ENCODE results near the gene LAIR2.

LAIR2 gene

DNA sequence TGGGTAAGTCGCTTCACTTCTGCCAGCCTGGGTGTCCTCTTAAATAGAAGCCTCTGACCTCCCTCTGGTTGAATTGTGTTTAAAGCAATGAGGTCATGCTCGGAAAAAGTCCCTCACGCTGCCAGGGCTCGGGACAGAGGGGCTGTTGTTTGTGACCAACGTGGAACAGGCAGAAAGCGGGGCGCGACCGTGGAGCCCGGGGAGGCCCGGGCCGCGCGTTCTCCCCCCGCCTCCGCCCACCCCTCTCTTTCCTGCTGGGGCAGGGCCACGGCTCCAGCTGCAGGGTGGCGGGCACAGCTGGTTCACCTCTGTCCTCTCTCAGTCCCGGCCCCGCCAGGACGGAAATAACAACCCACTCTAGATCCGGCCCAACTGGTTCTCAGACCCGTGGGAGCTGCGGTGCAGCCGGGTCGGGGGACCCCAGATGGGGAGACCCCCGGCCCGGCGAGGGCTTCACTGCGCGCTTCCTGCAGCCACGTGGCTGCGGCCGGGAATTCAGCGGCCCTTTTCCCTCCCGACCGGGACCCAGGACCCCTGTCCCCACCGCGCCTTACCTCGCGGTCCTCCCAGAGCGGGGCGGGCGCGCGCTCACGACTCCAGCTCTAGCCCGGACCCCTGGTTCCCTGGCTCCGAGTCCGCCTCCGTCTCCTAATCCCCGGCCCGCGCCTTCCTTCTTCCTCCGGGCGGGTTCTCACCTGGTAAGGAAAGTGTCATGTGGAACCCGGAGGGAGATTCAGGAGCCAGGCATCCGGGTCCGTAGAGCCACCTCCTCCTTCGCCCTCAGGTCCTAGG is 31.4 kb upstream of the LAIR2 start:
- TF ChIP-seq FOXP2 (optimal IDR thresholded peaks at IDR 0.05; ENCODE audit: control extremely low read depth, extremely low read length, insufficient read depth) (no peak), EZH2 (IDR thresholded peaks at IDR 0.05) (no peak), POLR2AphosphoS5 (IDR thresholded peaks at IDR 0.05; ENCODE audit: borderline replicate concordance, low read depth, low read length) (no peak)

GRCh38 chr19:54473071-54473891 is 29.4 kb upstream of the LAIR2 start, which contains the start of gene CDC42EP5:
CDC42EP5 (minus strand) TSS chr19:54473296; CDS start chr19:54465547, 7,749 bp downstream.
- Histone ChIP-seq H3K27ac (peak within 1 kb of the TSS; percentile 93), H3K36me3 (ENCODE audit: insufficient read depth, low read length) (no peaks in the 10 kb centered on the region), H3K9me3 (ENCODE audit: low read depth, low read length) (no peaks in the 10 kb centered on the region), H3K4me3 (peak within 1 kb of the TSS; percentile 76), H3K9ac (ENCODE audit: insufficient read length) (peak within 1 kb of the TSS; percentile 49)
- DNase-seq (ENCODE audit: low read depth, low spot score) = peak; percentile 79
- TF ChIP-seq FOXP2 (optimal IDR thresholded peaks at IDR 0.05; ENCODE audit: control extremely low read depth, extremely low read length, insufficient read depth) (no peak), POLR2AphosphoS5 (IDR thresholded peaks at IDR 0.05; ENCODE audit: borderline replicate concordance, low read depth, low read length) (peak; percentile 46; the same call in 1 of the 2 replicates)

More for the DNA sequence above, 31.4 kb upstream of the LAIR2 start:
- DNase-seq (ENCODE audit: low read depth, low spot score) = no peak
- H3K9me3 ChIP-seq (ENCODE audit: low read depth, low read length) = no peaks in the 10 kb centered on the region
- H3K27ac ChIP-seq = no peak overlapping the region
- H3K9ac ChIP-seq (ENCODE audit: insufficient read length) = peak overlapping the region; percentile 75
- H3K36me3 ChIP-seq (ENCODE audit: insufficient read depth, low read length) = no peaks in the 10 kb centered on the region
- H3K4me3 ChIP-seq = peak overlapping the region; percentile 71

- TF ChIP-seq POLR2AphosphoS5 (IDR thresholded peaks at IDR 0.05; ENCODE audit: borderline replicate concordance, low read depth, low read length) (no peak), FOXP2 (optimal IDR thresholded peaks at IDR 0.05; ENCODE audit: control extremely low read depth, extremely low read length, insufficient read depth) (no peak), EZH2 (IDR thresholded peaks at IDR 0.05) (no peak)
- peak overlapping the region; percentile 93 for H3K27ac ChIP-seq
- no peaks in the 10 kb centered on the region for H3K9me3 ChIP-seq (ENCODE audit: low read depth, low read length)
- no peaks in the 10 kb centered on the region for H3K36me3 ChIP-seq (ENCODE audit: insufficient read depth, low read length)
- no peak for DNase-seq (ENCODE audit: low read depth, low spot score)
- H3K4me3 ChIP-seq = peak overlapping the region; percentile 76
- H3K9ac ChIP-seq (ENCODE audit: insufficient read length) = peak overlapping the region; percentile 32
Observed at GRCh38 chr19:54473892-54474372, 28.7 kb upstream of the LAIR2 start.

DNA sequence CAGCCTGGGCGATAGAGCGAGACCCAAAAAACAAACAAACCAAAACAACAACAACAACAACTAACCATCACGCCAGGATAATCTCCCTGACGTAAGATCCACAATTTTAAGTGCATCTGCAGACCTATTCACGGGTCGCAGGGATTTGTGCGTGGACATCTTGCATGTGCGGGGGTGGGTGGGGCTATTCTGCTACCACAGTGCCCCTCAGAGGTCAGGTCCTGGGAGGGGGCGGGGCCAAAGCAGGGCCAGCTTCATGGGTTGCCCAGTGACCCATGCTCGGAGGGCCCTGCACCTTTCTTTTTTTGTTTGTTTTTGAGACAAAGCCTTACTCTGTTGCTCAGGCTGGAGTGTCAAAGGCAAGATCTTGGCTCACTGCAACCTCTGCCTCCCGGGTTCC is 26.9 kb upstream of the LAIR2 start:
- H3K27ac ChIP-seq = no peak overlapping the region
- H3K4me3 ChIP-seq = no peak overlapping the region
- H3K36me3 ChIP-seq (ENCODE audit: insufficient read depth, low read length) = no peaks in the 10 kb centered on the region
- DNase-seq (ENCODE audit: low read depth, low spot score) = no peak
- TF ChIP-seq FOXP2 (optimal IDR thresholded peaks at IDR 0.05; ENCODE audit: control extremely low read depth, extremely low read length, insufficient read depth) (no peak), EZH2 (IDR thresholded peaks at IDR 0.05) (no peak), POLR2AphosphoS5 (IDR thresholded peaks at IDR 0.05; ENCODE audit: borderline replicate concordance, low read depth, low read length) (no peak)
- no peaks in the 10 kb centered on the region for H3K9me3 ChIP-seq (ENCODE audit: low read depth, low read length)
- H3K9ac ChIP-seq (ENCODE audit: insufficient read length) = no peak overlapping the region

GRCh38 chr19:54477650-54478049 is 25.0 kb upstream of the LAIR2 start:
- Histone ChIP-seq H3K9me3 (ENCODE audit: low read depth, low read length) (no peaks in the 10 kb centered on the region), H3K9ac (ENCODE audit: insufficient read length) (no peak overlapping the region), H3K27ac (no peak overlapping the region), H3K36me3 (ENCODE audit: insufficient read depth, low read length) (no peaks in the 10 kb centered on the region), H3K4me3 (no peak overlapping the region)
- DNase-seq (ENCODE audit: low read depth, low spot score) = no peak
- no peak for TF ChIP-seq POLR2AphosphoS5 (IDR thresholded peaks at IDR 0.05; ENCODE audit: borderline replicate concordance, low read depth, low read length)

GRCh38 chr19:54478677-54479266 is 23.9 kb upstream of the LAIR2 start:
- Histone ChIP-seq H3K27ac (no peak overlapping the region), H3K4me3 (no peak overlapping the region), H3K36me3 (ENCODE audit: insufficient read depth, low read length) (no peaks in the 10 kb centered on the region), H3K9me3 (ENCODE audit: low read depth, low read length) (no peaks in the 10 kb centered on the region), H3K9ac (ENCODE audit: insufficient read length) (no peak overlapping the region)
- TF ChIP-seq FOXP2 (optimal IDR thresholded peaks at IDR 0.05; ENCODE audit: control extremely low read depth, extremely low read length, insufficient read depth) (no peak), EZH2 (IDR thresholded peaks at IDR 0.05) (no peak), POLR2AphosphoS5 (IDR thresholded peaks at IDR 0.05; ENCODE audit: borderline replicate concordance, low read depth, low read length) (no peak)
- no peak for DNase-seq (ENCODE audit: low read depth, low spot score)

- TF ChIP-seq EZH2 (IDR thresholded peaks at IDR 0.05) = no peak
- no peak for TF ChIP-seq FOXP2 (optimal IDR thresholded peaks at IDR 0.05; ENCODE audit: control extremely low read depth, extremely low read length, insufficient read depth)
- no peak for TF ChIP-seq POLR2AphosphoS5 (IDR thresholded peaks at IDR 0.05; ENCODE audit: borderline replicate concordance, low read depth, low read length)
- no peak overlapping the region for H3K27ac ChIP-seq
- no peak for DNase-seq (ENCODE audit: low read depth, low spot score)
Observed at GRCh38 chr19:54480051-54480450, 22.6 kb upstream of the LAIR2 start.

More at GRCh38 chr19:54480051-54480450, 22.6 kb upstream of the LAIR2 start:
- Histone ChIP-seq H3K36me3 (ENCODE audit: insufficient read depth, low read length) (no peaks in the 10 kb centered on the region), H3K9me3 (ENCODE audit: low read depth, low read length) (no peaks in the 10 kb centered on the region), H3K4me3 (no peak overlapping the region), H3K9ac (ENCODE audit: insufficient read length) (no peak overlapping the region)

Data from SK-N-MC (cell line).